Stimulated activated naive B cell treated with anti-CD40 and anti-IgM and Interleukin-4, amounts not matched to agents 10 μg/mL and 1 μg/mL and 100 μg/mL, for 72 hours (primary cell): ENCODE results near the gene NAV1.

ENCODE experiments used
- ATAC-seq, 2 donors: fragments of 150-1000 bp; cut with Tn5 transposase; replicated peaks; 2 replicates each; pipeline ENCODE4 v1.10.0; 2021; ENCODE audit warnings: moderate library complexity in 1 of 2
- DNase-seq: peaks from one replicate; pipeline ENCODE4 v3.0.0; 2021
- H3K27ac Mint-ChIP-seq: one replicate; pipeline ENCODE4 v1.8.0; 2022; ENCODE audit warnings: mild to moderate bottlenecking, mixed read lengths
- H3K27me3 Mint-ChIP-seq, 2 donors: one replicate each; pipeline ENCODE4 v1.8.0; 2022; ENCODE audit warnings: mixed read lengths in 2 of 2
- H3K36me3 Mint-ChIP-seq, 2 donors: one replicate each; pipeline ENCODE4 v1.8.0; 2022; ENCODE audit warnings: mixed read lengths in 2 of 2, mild to moderate bottlenecking in 1 of 2
- H3K4me1 Mint-ChIP-seq, 2 donors: one replicate each; pipeline ENCODE4 v1.8.0; 2022; ENCODE audit warnings: mixed read lengths in 2 of 2, mild to moderate bottlenecking in 1 of 2
- H3K4me3 Mint-ChIP-seq, 2 donors: one replicate each; pipeline ENCODE4 v1.8.0; 2022; ENCODE audit warnings: mild to moderate bottlenecking in 2 of 2, mixed read lengths in 2 of 2, moderate library complexity in 1 of 2
- H3K9me3 Mint-ChIP-seq, 2 donors: one replicate each; pipeline ENCODE4 v1.8.0; 2022; ENCODE audit warnings: mixed read lengths in 2 of 2, mild to moderate bottlenecking in 1 of 2

NAV1 gene

DNA sequence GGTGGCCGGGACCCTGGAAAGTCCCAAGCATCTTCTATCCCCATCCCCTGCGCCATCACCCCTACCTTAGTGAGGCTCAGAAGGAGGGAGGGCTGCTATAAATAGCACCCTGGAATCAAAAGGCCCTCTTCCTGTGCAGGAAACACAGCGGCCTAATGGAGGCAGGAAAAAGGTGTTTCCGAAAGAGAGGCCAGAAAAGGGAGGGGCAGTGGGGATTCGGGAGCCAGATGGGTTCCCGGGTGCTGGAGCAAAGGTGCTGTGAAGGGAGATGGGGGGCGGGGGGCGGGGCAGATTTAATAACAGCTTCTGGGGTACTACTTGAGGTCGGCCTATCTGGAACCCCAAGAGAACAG is 16.6 kb downstream of the NAV1 start:
- Mint-ChIP-seq H3K27me3 (peaks cover 4 to 5% of the 10 kb centered on the region in 2 donors), H3K9me3 (no peaks in the 10 kb centered on the region), H3K27ac (no peak overlapping the region), H3K36me3 (no peaks in the 10 kb centered on the region), H3K4me3 (no peak overlapping the region), H3K4me1 (peaks cover 0 to 6% of the 10 kb centered on the region in 2 donors)
- DNase-seq (no peak), ATAC-seq (no peak)

DNA sequence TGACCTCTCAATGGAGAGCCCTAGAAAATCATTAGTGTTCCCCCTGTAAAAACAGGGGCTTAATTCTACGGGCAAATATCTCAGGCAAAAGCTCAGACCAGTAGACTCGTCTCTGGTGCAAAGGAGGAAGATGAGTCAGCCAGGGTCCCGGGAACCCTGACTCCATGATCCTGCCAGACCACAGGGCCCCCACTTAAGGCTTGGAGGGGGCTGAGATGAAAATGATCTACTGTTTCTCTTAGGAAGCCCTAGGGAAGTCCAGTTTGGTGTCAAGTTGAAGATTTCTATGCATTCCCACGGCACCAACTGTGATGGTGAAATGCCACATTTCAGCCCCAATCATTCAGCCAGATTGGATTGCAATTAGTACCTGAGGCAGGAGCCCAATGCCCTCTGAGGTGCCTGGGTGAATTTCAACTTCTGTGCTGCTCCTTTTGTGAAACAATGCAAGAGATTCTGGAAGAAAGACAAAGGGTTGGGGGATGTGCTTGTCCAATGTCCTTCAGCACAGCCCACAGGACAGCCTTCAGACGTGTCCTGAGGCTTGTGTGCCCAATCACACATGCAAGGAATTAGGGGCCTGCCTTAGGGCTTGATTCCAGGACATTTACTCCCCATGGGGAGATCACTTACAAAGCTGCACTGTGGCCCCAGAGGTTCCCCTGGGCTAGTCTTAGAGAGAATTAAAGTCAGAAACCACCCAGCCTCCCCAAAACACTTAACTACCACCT is 18.1 kb downstream of the NAV1 start:
- Mint-ChIP-seq H3K4me3 (no peak overlapping the region), H3K27me3 (peaks cover 4 to 5% of the 10 kb centered on the region in 2 donors), H3K27ac (no peak overlapping the region), H3K4me1 (peaks cover 0 to 6% of the 10 kb centered on the region in 2 donors), H3K36me3 (no peaks in the 10 kb centered on the region), H3K9me3 (no peaks in the 10 kb centered on the region)
- ATAC-seq, result no peak
- DNase-seq, result no peak

DNA sequence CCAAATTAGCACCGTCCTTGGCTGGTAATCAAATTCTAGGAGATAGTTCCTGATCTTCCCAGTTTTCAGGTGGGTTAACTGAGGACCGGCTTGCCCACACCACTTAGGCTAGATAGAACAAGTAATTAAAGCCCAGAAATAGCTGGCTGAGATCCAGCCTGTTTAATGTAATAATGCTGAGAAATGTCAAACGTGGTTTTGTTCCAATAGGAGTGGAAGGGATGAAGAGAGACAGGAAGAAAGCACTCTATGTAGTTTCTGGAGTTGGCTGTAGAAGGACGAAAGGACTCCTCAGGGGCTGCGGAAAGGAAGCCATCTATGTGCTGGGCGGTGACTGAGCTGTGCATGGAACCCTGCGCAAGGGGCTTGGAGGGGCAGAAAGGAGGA is 18.6 kb downstream of the NAV1 start:
- H3K4me3 Mint-ChIP-seq, result no peak overlapping the region
- no peak for DNase-seq
- H3K4me1 Mint-ChIP-seq, result peaks cover 0 to 6% of the 10 kb centered on the region in 2 donors
- no peak for ATAC-seq
- no peak overlapping the region for H3K27ac Mint-ChIP-seq
- H3K36me3 Mint-ChIP-seq, result no peaks in the 10 kb centered on the region
- peaks cover 4 to 5% of the 10 kb centered on the region in 2 donors for H3K27me3 Mint-ChIP-seq
- no peaks in the 10 kb centered on the region for H3K9me3 Mint-ChIP-seq

DNA sequence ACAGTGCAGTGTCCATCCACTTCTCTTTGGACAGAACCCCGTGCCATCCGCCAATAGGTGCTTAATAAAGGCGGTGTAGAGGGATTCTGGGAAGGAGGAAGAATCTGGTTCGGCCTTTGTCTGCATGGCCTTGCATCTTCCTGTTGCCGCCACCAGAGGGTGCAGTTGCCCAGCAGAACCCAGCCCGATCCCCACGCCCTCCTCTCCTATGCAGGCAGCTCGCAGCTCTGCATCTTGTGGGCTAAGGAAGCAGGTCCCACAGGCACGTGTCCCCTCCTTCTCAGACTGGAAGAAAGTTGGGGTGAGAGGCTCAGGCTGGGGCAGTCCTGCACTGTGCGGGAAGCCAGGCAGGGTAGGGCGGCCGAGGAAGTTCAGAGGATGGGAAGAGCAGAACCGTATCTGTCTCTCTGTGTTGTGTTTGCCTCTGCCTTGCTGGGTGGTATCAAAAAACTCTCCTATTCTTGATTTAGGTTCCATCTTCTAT is 20.8 kb downstream of the NAV1 start:
- DNase-seq (peak; percentile 45), ATAC-seq (peak; percentile 94 to 96)
- Mint-ChIP-seq H3K9me3 (no peaks in the 10 kb centered on the region), H3K27ac (no peak overlapping the region), H3K27me3 (peaks cover 0 to 4% of the 10 kb centered on the region in 2 donors), H3K36me3 (no peaks in the 10 kb centered on the region), H3K4me3 (peak overlapping the region in 1 of 2 donors; percentile 19), H3K4me1 (peaks cover 0 to 6% of the 10 kb centered on the region in 2 donors)

DNA sequence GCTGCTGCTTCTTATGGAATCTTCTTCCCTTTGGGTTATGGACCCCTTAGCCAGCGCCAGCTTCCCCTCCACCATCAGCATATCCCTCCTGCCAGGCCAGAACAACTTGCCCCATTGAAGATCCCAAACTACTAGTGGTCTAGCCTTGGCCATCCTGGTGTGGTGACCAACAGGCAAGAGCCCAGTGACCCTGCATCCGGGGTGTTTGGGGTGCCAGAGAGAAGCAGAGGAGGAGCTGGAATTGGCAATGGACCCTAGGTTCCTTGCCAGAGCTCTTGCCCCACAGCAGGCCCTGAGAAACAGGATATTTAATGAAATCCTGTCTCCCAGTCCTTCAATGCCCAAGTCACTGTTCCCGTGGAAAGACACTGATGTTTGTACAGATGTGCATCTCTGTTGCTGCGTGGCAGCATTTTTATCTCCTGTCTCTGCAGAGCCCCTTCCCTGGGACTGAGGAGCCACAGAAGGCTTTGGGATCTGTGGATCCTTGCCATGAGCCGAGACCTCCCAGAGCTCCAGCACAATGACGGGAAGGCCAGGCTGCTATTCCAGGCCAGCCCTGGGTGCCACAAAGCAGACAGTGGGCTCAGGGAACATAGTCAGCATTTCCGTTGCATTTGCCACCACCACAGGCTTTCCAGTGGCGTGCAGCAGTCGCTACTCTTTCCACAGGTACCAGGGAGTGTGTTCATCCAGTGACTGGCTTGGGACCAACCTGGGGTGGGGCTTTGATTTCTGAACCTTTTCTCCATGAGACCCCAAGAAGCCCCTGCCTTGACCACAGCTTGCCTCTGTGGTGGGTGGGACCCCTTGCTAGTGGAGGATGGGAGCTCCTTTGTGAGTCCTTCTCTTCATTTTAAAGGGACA is 21.6 kb downstream of the NAV1 start:
- H3K36me3 Mint-ChIP-seq, result no peaks in the 10 kb centered on the region
- DNase-seq (no peak), ATAC-seq (no peak)
- no peak overlapping the region for H3K27ac Mint-ChIP-seq
- H3K27me3 Mint-ChIP-seq, result no peaks in the 10 kb centered on the region
- no peak overlapping the region for H3K4me3 Mint-ChIP-seq
- H3K9me3 Mint-ChIP-seq, result no peaks in the 10 kb centered on the region
- peaks cover 0 to 6% of the 10 kb centered on the region in 2 donors for H3K4me1 Mint-ChIP-seq

DNA sequence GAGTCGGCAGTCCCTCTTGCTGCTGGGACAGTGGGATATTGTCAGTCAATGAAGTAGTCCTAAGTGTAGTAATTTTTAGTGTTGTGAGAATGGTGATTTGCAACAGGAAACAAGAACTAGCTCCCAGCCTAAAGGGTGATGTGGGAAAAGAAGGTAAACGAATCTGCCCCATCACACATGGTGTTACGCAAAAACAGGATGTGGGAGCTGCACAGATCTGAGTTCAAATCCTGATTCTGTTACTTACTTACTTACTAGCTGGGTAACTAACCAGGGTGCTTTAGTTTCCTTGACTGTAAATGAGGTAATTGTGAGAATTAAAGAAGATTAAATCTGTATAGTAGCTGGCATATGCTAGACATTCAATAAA is 22.3 kb downstream of the NAV1 start:
- ATAC-seq (no peak), DNase-seq (no peak)
- H3K27ac Mint-ChIP-seq, result no peak overlapping the region
- H3K4me1 Mint-ChIP-seq, result peaks cover 0 to 6% of the 10 kb centered on the region in 2 donors
- no peaks in the 10 kb centered on the region for H3K27me3 Mint-ChIP-seq
- H3K36me3 Mint-ChIP-seq, result no peaks in the 10 kb centered on the region
- H3K4me3 Mint-ChIP-seq, result no peak overlapping the region
- no peaks in the 10 kb centered on the region for H3K9me3 Mint-ChIP-seq

DNA sequence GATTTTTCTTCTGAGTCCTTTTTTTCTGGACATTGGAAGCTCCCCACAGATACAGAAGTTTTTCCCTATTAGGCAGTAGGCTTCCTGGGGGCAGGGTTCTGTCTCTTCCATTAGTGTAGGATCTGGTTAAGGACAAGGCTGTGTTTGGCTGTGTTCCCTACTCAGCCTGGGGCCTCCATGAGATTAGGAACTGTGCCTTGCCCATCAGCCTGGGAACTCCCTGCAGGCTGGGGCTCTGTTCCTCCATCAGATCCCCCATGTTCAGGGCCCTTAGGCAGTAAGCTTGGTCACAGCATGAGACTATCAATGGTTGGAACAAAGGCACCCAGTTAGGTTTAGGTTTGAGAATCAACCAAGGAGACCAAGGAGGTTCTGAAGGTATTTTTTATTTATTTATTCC is 22.7 kb downstream of the NAV1 start:
- peaks cover 0 to 6% of the 10 kb centered on the region in 2 donors for H3K4me1 Mint-ChIP-seq
- ATAC-seq (no peak), DNase-seq (no peak)
- no peaks in the 10 kb centered on the region for H3K27me3 Mint-ChIP-seq
- H3K27ac Mint-ChIP-seq, result no peak overlapping the region
- no peaks in the 10 kb centered on the region for H3K9me3 Mint-ChIP-seq
- H3K4me3 Mint-ChIP-seq, result no peak overlapping the region
- H3K36me3 Mint-ChIP-seq, result no peaks in the 10 kb centered on the region

DNA sequence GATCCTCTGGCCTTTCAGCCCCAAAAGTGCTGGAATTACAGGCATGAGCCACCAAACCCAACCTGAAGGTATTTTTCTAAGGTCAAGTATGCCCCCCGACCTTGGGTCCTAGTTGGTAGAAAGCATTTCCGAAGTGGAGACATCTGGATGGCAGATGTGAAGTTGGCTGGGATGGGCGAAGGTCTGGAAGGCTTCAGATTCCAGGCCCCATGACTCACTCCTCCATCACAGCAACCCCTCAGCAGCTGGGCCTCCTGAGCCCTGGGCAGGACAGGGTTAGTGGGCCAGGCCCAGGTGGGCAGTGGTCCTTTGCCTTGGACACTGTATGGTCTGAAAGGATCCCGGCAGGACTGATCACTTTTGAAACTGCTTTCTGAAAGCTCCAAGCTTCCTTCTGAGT is 23.3 kb downstream of the NAV1 start:
- no peak for DNase-seq
- Mint-ChIP-seq H3K27me3 (no peaks in the 10 kb centered on the region), H3K27ac (no peak overlapping the region), H3K9me3 (no peaks in the 10 kb centered on the region), H3K4me3 (no peak overlapping the region), H3K4me1 (peaks cover 0 to 6% of the 10 kb centered on the region in 2 donors), H3K36me3 (no peaks in the 10 kb centered on the region)
- no peak for ATAC-seq

DNA sequence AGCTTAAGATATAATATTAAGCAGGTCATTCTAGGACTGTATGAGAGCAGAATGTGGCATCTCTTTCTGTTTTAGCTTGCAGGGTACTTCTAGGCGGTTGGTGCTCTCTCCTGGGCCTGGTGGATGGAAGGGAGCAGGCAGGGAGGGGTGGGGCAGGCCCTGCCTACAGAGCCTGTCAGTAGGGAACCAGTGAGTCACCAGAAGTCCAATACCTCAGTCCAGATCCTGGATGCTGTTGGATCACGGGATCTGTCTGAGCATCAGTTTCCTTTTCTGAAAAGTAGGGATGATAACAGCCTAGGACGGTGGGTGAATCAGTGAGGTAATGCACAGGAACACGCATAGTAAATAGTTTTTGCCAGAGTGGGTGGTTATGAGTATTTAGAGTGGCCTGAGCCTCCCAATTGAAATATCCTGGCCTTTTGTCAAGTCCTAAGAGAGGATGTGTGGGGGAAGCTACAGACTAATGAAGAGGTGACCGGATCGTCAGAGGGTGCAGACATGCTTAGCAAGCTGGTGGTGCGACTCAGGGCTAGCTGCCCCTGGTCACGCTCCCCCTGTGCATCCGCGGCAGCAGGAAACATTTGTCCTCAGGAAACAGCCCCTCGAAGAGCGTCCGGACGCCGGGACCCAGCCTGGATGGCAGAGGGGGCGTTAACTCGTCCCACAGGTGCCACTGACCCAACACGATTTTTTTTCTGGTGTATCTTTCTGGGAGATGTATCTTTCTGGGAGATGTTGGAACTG is 23.9 kb downstream of the NAV1 start:
- H3K4me3 Mint-ChIP-seq, result no peak overlapping the region
- H3K4me1 Mint-ChIP-seq, result peaks cover 0 to 6% of the 10 kb centered on the region in 2 donors
- H3K36me3 Mint-ChIP-seq, result no peaks in the 10 kb centered on the region
- ATAC-seq, result no peak
- no peaks in the 10 kb centered on the region for H3K27me3 Mint-ChIP-seq
- no peak for DNase-seq
- no peak overlapping the region for H3K27ac Mint-ChIP-seq
- no peaks in the 10 kb centered on the region for H3K9me3 Mint-ChIP-seq

DNA sequence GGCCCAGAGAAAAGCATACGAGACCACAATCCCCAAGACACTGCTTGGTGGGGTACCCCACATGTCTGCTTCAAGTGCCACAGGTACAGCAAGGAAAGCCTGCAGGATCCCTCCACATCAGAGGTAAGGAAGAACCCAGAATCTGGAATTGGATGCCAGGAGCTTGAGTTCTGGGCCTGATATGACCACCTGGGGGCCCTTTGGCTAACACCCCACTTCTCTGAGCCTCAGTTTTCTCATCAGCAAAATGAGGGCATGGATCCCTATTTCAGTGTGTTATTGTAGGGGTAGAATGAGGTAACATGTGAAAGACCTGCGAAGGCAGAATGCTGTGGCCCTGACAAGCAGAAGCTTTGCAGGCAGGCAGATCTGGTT is 24.5 kb downstream of the NAV1 start:
- DNase-seq, result no peak
- Mint-ChIP-seq H3K4me3 (no peak overlapping the region), H3K36me3 (no peaks in the 10 kb centered on the region), H3K9me3 (no peaks in the 10 kb centered on the region), H3K27ac (no peak overlapping the region), H3K27me3 (no peaks in the 10 kb centered on the region), H3K4me1 (peaks cover 0 to 6% of the 10 kb centered on the region in 2 donors)
- no peak for ATAC-seq

DNA sequence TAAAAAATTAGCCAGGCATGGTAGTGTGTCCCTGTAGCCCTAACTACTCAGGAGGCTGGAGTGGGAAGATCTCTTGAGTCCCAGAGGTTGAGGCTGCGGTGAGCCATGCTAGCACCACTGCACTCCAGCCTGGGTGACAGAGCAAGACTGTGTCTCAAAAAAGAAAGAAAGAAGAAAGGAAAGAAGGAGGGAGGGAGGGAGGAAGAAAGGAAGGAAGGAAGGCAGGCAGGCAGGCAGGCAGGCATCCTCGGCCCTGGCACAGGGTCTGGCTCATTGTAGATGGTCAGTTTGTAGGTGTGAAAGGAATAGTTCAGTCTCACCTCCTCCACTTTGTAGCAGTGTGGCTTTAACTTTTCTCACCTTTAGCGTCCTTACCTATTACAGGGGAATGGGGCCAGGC is 25.0 kb downstream of the NAV1 start:
- peaks cover 0 to 6% of the 10 kb centered on the region in 2 donors for H3K4me1 Mint-ChIP-seq
- no peaks in the 10 kb centered on the region for H3K36me3 Mint-ChIP-seq
- no peak overlapping the region for H3K27ac Mint-ChIP-seq
- H3K9me3 Mint-ChIP-seq, result no peaks in the 10 kb centered on the region
- ATAC-seq (no peak), DNase-seq (no peak)
- no peaks in the 10 kb centered on the region for H3K27me3 Mint-ChIP-seq
- H3K4me3 Mint-ChIP-seq, result no peak overlapping the region

DNA sequence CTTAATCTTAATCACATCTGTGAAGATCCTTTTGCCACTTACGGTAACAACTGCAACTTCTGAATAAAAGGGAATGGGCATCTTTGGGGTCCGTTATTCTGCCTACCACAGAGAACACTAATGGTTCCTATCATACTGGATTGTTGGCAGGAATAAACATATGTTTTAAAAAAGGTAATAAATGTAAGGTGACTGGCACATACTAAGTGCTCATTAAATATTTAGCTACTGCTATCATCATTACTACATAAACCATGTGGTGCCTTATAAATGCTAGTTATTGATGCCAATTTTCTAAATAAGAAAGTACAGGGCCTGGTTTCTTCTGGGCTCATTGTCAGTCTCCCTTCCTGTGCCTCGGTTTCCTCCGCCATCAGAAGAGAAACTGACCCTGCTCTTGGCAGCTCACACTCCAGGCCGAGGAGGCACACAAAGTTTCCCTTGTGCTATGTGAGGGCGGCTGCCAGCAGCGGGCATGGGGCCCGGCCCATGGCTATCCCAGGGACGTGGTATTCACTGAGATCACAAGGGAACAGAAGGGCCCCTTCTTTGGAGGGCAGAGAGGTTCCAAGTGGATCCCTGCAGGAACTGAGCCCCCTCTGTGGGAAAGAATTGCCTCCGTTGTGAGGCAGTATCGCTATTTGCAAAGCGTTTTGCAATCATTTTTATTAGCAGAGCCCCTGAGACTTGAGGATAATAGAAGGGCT is 26.2 kb downstream of the NAV1 start:
- H3K4me3 Mint-ChIP-seq, result no peak overlapping the region
- H3K27ac Mint-ChIP-seq, result no peak overlapping the region
- H3K9me3 Mint-ChIP-seq, result no peaks in the 10 kb centered on the region
- no peaks in the 10 kb centered on the region for H3K27me3 Mint-ChIP-seq
- no peaks in the 10 kb centered on the region for H3K36me3 Mint-ChIP-seq
- no peaks in the 10 kb centered on the region for H3K4me1 Mint-ChIP-seq
- DNase-seq, result no peak
- ATAC-seq, result no peak

DNA sequence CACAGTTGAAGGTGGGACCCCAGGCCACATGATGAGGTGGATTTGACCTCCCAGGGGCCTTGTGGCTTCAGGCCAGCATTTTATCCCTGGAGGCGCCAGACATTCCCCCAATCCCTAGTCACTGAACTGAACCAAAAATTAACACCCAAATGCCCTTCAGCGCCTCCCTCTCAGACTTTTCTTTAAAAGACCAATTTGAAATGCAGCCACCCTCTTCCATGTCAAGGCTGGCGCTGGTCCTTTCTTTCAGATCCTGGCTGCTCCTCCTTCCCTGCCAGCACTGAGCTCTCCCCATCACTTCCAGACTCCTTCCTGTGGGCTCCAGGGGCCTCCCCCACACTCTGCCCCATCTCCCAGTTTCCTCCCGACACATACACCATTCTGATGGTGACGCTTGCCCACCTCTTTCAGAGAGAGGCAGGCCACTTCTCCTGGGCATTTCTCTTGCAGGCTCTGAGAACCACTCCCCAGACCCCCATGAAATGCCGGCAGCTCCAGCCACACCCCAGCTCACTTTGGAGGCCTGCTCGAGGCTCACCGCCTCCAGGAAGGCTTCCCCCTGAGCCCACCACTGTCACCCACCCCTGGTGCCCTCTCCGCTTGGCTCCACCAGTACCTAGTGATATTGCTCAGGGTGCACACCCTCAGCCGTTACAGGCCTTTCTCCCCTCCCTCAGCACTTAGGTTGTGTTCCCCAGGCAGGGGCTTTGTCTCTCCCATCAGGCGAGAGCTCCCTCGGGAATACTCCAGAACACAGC is 27.0 kb downstream of the NAV1 start:
- Mint-ChIP-seq H3K9me3 (no peaks in the 10 kb centered on the region), H3K27ac (no peak overlapping the region), H3K27me3 (no peaks in the 10 kb centered on the region), H3K4me1 (no peaks in the 10 kb centered on the region), H3K4me3 (no peak overlapping the region), H3K36me3 (no peaks in the 10 kb centered on the region)
- ATAC-seq (no peak), DNase-seq (no peak)

DNA sequence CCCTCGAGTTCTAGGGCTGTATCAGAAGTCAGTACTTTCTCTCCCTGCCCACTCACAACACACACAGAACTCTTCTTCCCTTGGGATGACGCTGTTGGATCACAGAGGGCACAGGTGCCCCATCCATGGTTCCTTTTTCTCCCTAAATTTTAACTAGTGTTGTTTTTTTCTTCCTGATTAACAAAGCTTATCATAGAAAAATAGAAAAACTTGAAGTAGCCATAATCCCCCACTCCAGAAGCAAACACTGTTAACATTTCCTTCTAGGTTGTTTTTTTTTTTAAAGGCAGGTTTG is 27.5 kb downstream of the NAV1 start:
- H3K27ac Mint-ChIP-seq, result no peak overlapping the region
- DNase-seq (no peak), ATAC-seq (no peak)
- H3K9me3 Mint-ChIP-seq, result no peaks in the 10 kb centered on the region
- no peaks in the 10 kb centered on the region for H3K4me1 Mint-ChIP-seq
- no peaks in the 10 kb centered on the region for H3K27me3 Mint-ChIP-seq
- no peaks in the 10 kb centered on the region for H3K36me3 Mint-ChIP-seq
- H3K4me3 Mint-ChIP-seq, result no peak overlapping the region
